Colonic mucosa (tissue), 4 donors: ENCODE measurements around the gene POMP. TPM values are rescaled to one million over a fixed set of nuclear protein-coding genes. Genes with fewer than 3 reads are reported as not detected.

ENCODE experiments used
- DNase-seq: peaks from one replicate; pipeline ENCODE4 v3.0.0-alpha.2; 2020
- H3K27ac ChIP-seq: fragments of 200-600 bp; one replicate; pipeline ENCODE4 v1.8.0; 2021
- H3K27me3 ChIP-seq: fragments of 200-600 bp; one replicate; pipeline ENCODE4 v1.8.0; 2021
- H3K36me3 ChIP-seq: fragments of 200-600 bp; one replicate; pipeline ENCODE4 v1.8.0; 2021
- H3K4me1 ChIP-seq: fragments of 200-600 bp; one replicate; pipeline ENCODE4 v1.8.0; 2021; ENCODE audit warnings: mild to moderate bottlenecking
- H3K4me3 ChIP-seq: fragments of 200-600 bp; one replicate; pipeline ENCODE4 v1.8.0; 2021
- H3K9ac ChIP-seq, 2 donors: one replicate each; pipeline ENCODE4 v1.7.0; 2013; ENCODE audit warnings: control low read depth in 2 of 2, low read depth in 2 of 2, low read length in 2 of 2
- H3K9me3 ChIP-seq: fragments of 200-600 bp; one replicate; pipeline ENCODE4 v1.8.0; 2021
- CTCF ChIP-seq: fragments of 200-600 bp; IDR thresholded peaks from one replicate; pipeline ENCODE4 v1.8.0; 2022; ENCODE audit warnings: antibody characterized with exemption, mild to moderate bottlenecking
- intact Hi-C: fragments of 100-400 bp; cut with DNase I; formaldehyde crosslinking; loops from one replicate; pipeline ENCODE4 v1.14.1; 2022
- total RNA-seq, 2 donors: library from RNA; stranded (reverse); fragmentation: NEBNext Ultra II Directional in 1 of 2; extraction: Animal tissue kit (Norgen Biotek cat#: 25700) in 1 of 2; gene quantifications; one replicate each; pipeline ENCODE4 v1.2.1, GENCODE V29; 2021
- donor health status: healthy.
- donor health status: DM: no; HTN: no; CAD: no.
- donor health status: DM: no; HTN: no; CAD: no.

The POMP gene
- total RNA-seq, 2 donors from 2014 or later = 82.0 to 94.1 TPM

DNA sequence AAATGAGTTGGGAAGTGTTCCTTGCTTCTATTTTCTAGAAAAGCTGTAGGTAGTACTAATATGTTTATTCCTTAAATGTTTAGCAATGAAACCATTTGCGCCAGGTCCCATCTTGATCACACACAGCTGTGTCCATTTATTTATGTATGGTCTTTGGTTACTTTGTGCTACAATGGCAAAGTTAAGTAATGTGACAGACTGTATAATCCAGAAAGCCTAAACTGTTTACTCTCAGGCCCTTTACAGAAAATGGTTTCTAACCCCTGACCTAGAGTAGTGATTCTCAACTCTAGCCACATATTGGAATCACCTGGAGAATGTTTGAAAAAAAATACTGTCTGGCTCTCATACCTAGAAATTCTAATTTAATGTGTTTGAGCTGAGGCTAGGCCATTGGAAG, 38.5 kb downstream of the POMP start:
- H3K9me3 ChIP-seq = no peaks in the 10 kb centered on the region
- H3K27ac ChIP-seq = no peak overlapping the region
- no peaks in the 10 kb centered on the region for H3K36me3 ChIP-seq
- intact Hi-C loops = no loop called here
- DNase-seq = no peak
- no peaks in the 10 kb centered on the region for H3K27me3 ChIP-seq
- no peak for TF ChIP-seq CTCF
- H3K4me1 ChIP-seq = no peaks in the 10 kb centered on the region
- no peak overlapping the region for H3K9ac ChIP-seq
- H3K4me3 ChIP-seq = no peak overlapping the region

GRCh38 chr13:28699246-28699645, 40.3 kb downstream of the POMP start:
- no peak for DNase-seq
- no peaks in the 10 kb centered on the region for H3K9me3 ChIP-seq
- H3K4me1 ChIP-seq = no peaks in the 10 kb centered on the region
- H3K36me3 ChIP-seq = no peaks in the 10 kb centered on the region
- no peak for TF ChIP-seq CTCF
- H3K4me3 ChIP-seq = no peak overlapping the region
- H3K27me3 ChIP-seq = no peaks in the 10 kb centered on the region
- intact Hi-C loops = no loop called here
- H3K9ac ChIP-seq = no peak overlapping the region
- no peak overlapping the region for H3K27ac ChIP-seq

GRCh38 chr13:28704282-28704681, 45.4 kb downstream of the POMP start:
- no peaks in the 10 kb centered on the region for H3K4me1 ChIP-seq
- no peak for DNase-seq
- no peaks in the 10 kb centered on the region for H3K9me3 ChIP-seq
- no peak overlapping the region for H3K4me3 ChIP-seq
- no peak overlapping the region for H3K27ac ChIP-seq
- no peaks in the 10 kb centered on the region for H3K27me3 ChIP-seq
- intact Hi-C loops = no loop called here
- H3K9ac ChIP-seq = no peak overlapping the region
- no peaks in the 10 kb centered on the region for H3K36me3 ChIP-seq
- TF ChIP-seq CTCF = no peak

DNA sequence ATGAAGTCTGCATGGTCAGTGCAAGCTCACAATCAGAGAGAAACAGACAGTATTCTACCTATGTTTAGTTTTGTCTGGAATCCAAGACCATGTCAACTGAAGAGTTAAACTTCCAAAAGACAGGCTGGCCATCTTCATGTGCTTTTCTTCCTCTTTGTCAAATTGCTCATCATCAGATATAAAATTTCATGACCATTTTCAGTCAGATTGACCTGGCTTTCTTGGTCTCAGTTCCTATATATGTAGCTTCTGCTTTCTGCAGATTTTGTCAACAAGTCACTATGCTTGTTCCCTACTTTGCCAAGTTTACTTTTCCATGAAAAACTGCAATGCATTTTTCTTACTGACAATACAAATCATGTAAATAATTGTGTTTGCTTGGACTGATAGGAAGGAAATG, 46.0 kb downstream of the POMP start:
- H3K9ac ChIP-seq = no peak overlapping the region
- H3K4me1 ChIP-seq = no peaks in the 10 kb centered on the region
- H3K27ac ChIP-seq = no peak overlapping the region
- intact Hi-C loops = no loop called here
- H3K27me3 ChIP-seq = no peaks in the 10 kb centered on the region
- no peaks in the 10 kb centered on the region for H3K36me3 ChIP-seq
- no peak for TF ChIP-seq CTCF
- DNase-seq = no peak
- no peak overlapping the region for H3K4me3 ChIP-seq
- H3K9me3 ChIP-seq = no peaks in the 10 kb centered on the region

GRCh38 chr13:28705461-28706083, 46.6 kb downstream of the POMP start:
- no peak for TF ChIP-seq CTCF
- H3K36me3 ChIP-seq = no peaks in the 10 kb centered on the region
- DNase-seq = no peak
- intact Hi-C loops = no loop called here
- H3K27ac ChIP-seq = no peak overlapping the region
- H3K9me3 ChIP-seq = no peaks in the 10 kb centered on the region
- no peaks in the 10 kb centered on the region for H3K27me3 ChIP-seq
- no peak overlapping the region for H3K9ac ChIP-seq
- H3K4me3 ChIP-seq = no peak overlapping the region
- no peaks in the 10 kb centered on the region for H3K4me1 ChIP-seq
